ACC112 (cell line): Measurements from ENCODE around the gene YKT6.

ENCODE experiments used
- H2AFZ ChIP-seq: fragments of 200-600 bp; sonication (generic); one replicate; pipeline ENCODE4 v1.6.0; 2017; ENCODE audit warnings: antibody characterized with exemption, low read length; ENCODE audit not compliant: unreplicated experiment
- H3K27ac ChIP-seq: fragments of 200-600 bp; sonication (generic); 2 replicates; pipeline ENCODE4 v1.5.1; 2014; ENCODE audit warnings: low read depth, mild to moderate bottlenecking, antibody characterized with exemption, low read length, moderate library complexity
- H3K27me3 ChIP-seq: fragments of 200-600 bp; sonication (generic); 2 replicates; pipeline ENCODE4 v1.6.1; 2014; ENCODE audit warnings: mild to moderate bottlenecking, antibody characterized with exemption, low read length, moderate library complexity, mixed read lengths; ENCODE audit not compliant: insufficient read depth
- H3K36me3 ChIP-seq: fragments of 200-600 bp; sonication (generic); 2 replicates; pipeline ENCODE4 v1.6.1; 2016; ENCODE audit warnings: mild to moderate bottlenecking, antibody characterized with exemption, low read length, moderate library complexity, mixed read lengths; ENCODE audit not compliant: insufficient read depth
- H3K4me1 ChIP-seq: fragments of 200-600 bp; sonication (generic); one replicate; pipeline ENCODE4 v1.6.1; 2016; ENCODE audit warnings: low read length, mixed read lengths; ENCODE audit not compliant: insufficient read depth, unreplicated experiment, control insufficient read depth
- H3K4me3 ChIP-seq: fragments of 200-600 bp; sonication (generic); 2 replicates; pipeline ENCODE4 v1.5.1; 2014; ENCODE audit warnings: mild to moderate bottlenecking, low read depth, low read length
- H3K79me2 ChIP-seq: fragments of 200-600 bp; sonication (generic); one replicate; pipeline ENCODE4 v1.6.0; 2016; ENCODE audit warnings: low read length; ENCODE audit not compliant: control insufficient read depth, unreplicated experiment, insufficient read depth

YKT6 gene

GRCh38 chr7:44225566-44226395 is 25.0 kb downstream of the YKT6 start:
- Histone ChIP-seq H2AFZ (no peak overlapping the region), H3K36me3 (no peaks in the 10 kb centered on the region), H3K79me2 (no peaks in the 10 kb centered on the region), H3K27me3 (peaks cover 9% of the 10 kb centered on the region; the same call in 1 of the 2 replicates), H3K4me3 (no peak overlapping the region), H3K27ac (no peak overlapping the region), H3K4me1 (no peaks in the 10 kb centered on the region)

GRCh38 chr7:44226396-44226753 is 25.6 kb downstream of the YKT6 start:
- no peaks in the 10 kb centered on the region for H3K4me1 ChIP-seq
- no peaks in the 10 kb centered on the region for H3K36me3 ChIP-seq
- H3K27ac ChIP-seq = no peak overlapping the region
- H3K27me3 ChIP-seq = peaks cover 9% of the 10 kb centered on the region; the same call in 1 of the 2 replicates
- H3K4me3 ChIP-seq = no peak overlapping the region
- no peaks in the 10 kb centered on the region for H3K79me2 ChIP-seq
- no peak overlapping the region for H2AFZ ChIP-seq

- Histone ChIP-seq H3K4me1 (no peaks in the 10 kb centered on the region), H2AFZ (no peak overlapping the region), H3K27ac (no peak overlapping the region), H3K36me3 (no peaks in the 10 kb centered on the region), H3K79me2 (no peaks in the 10 kb centered on the region), H3K4me3 (no peak overlapping the region), H3K27me3 (peaks cover 9% of the 10 kb centered on the region; the same call in 1 of the 2 replicates)
Observed at GRCh38 chr7:44227911-44228310, 27.1 kb downstream of the YKT6 start.

GRCh38 chr7:44228571-44229350 is 28.0 kb downstream of the YKT6 start:
- Histone ChIP-seq H2AFZ (no peak overlapping the region), H3K4me3 (no peak overlapping the region), H3K36me3 (no peaks in the 10 kb centered on the region), H3K27me3 (peaks cover 9% of the 10 kb centered on the region; the same call in 1 of the 2 replicates), H3K27ac (no peak overlapping the region), H3K79me2 (no peaks in the 10 kb centered on the region), H3K4me1 (no peaks in the 10 kb centered on the region)

GRCh38 chr7:44229546-44230105 is 28.8 kb downstream of the YKT6 start:
- H3K36me3 ChIP-seq = no peaks in the 10 kb centered on the region
- no peaks in the 10 kb centered on the region for H3K79me2 ChIP-seq
- peaks cover 9% of the 10 kb centered on the region; the same call in 1 of the 2 replicates for H3K27me3 ChIP-seq
- H3K4me3 ChIP-seq = no peak overlapping the region
- no peaks in the 10 kb centered on the region for H3K4me1 ChIP-seq
- no peak overlapping the region for H2AFZ ChIP-seq
- H3K27ac ChIP-seq = no peak overlapping the region

- H2AFZ ChIP-seq = no peak overlapping the region
- no peaks in the 10 kb centered on the region for H3K4me1 ChIP-seq
- H3K27ac ChIP-seq = no peak overlapping the region
- no peak overlapping the region for H3K4me3 ChIP-seq
- peaks cover 9% of the 10 kb centered on the region; the same call in 1 of the 2 replicates for H3K27me3 ChIP-seq
- no peaks in the 10 kb centered on the region for H3K36me3 ChIP-seq
- H3K79me2 ChIP-seq = no peaks in the 10 kb centered on the region
Observed at GRCh38 chr7:44230286-44230685, 29.5 kb downstream of the YKT6 start.

- H3K4me3 ChIP-seq = no peak overlapping the region
- no peaks in the 10 kb centered on the region for H3K4me1 ChIP-seq
- peaks cover 5% of the 10 kb centered on the region; the same call in 1 of the 2 replicates for H3K27me3 ChIP-seq
- H3K27ac ChIP-seq = no peak overlapping the region
- H3K79me2 ChIP-seq = no peaks in the 10 kb centered on the region
- no peak overlapping the region for H2AFZ ChIP-seq
- H3K36me3 ChIP-seq = no peaks in the 10 kb centered on the region
Observed at GRCh38 chr7:44231088-44231487, 30.3 kb downstream of the YKT6 start.

- H3K27me3 ChIP-seq = no peaks in the 10 kb centered on the region
- no peaks in the 10 kb centered on the region for H3K79me2 ChIP-seq
- no peak overlapping the region for H3K27ac ChIP-seq
- no peak overlapping the region for H2AFZ ChIP-seq
- no peak overlapping the region for H3K4me3 ChIP-seq
- no peaks in the 10 kb centered on the region for H3K36me3 ChIP-seq
- H3K4me1 ChIP-seq = no peaks in the 10 kb centered on the region
Observed at GRCh38 chr7:44232396-44232795, 31.6 kb downstream of the YKT6 start.

- no peaks in the 10 kb centered on the region for H3K79me2 ChIP-seq
- no peaks in the 10 kb centered on the region for H3K36me3 ChIP-seq
- no peaks in the 10 kb centered on the region for H3K27me3 ChIP-seq
- no peak overlapping the region for H3K4me3 ChIP-seq
- H3K27ac ChIP-seq = no peak overlapping the region
- H3K4me1 ChIP-seq = no peaks in the 10 kb centered on the region
- no peak overlapping the region for H2AFZ ChIP-seq
Observed at GRCh38 chr7:44232901-44233715, 32.3 kb downstream of the YKT6 start.

- no peaks in the 10 kb centered on the region for H3K36me3 ChIP-seq
- no peaks in the 10 kb centered on the region for H3K27me3 ChIP-seq
- no peak overlapping the region for H3K27ac ChIP-seq
- no peak overlapping the region for H3K4me3 ChIP-seq
- H3K4me1 ChIP-seq = no peaks in the 10 kb centered on the region
- H2AFZ ChIP-seq = no peak overlapping the region
- no peaks in the 10 kb centered on the region for H3K79me2 ChIP-seq
Observed at GRCh38 chr7:44235066-44235465, 34.3 kb downstream of the YKT6 start.
